H9 (cell line): ENCODE results near the gene LYRM2. TPM values are rescaled to one million over a fixed set of nuclear protein-coding genes. Genes with fewer than 3 reads are reported as not detected.

Experiments used
- DNase-seq: peaks from one replicate; pipeline ENCODE4 v3.0.0-alpha.2; 2017
- H2AFZ ChIP-seq: one replicate; pipeline ENCODE4 v1.6.1; 2013; ENCODE audit warnings: mild to moderate bottlenecking, low read length, control low read depth, moderate library complexity
- H2AK5ac ChIP-seq: 2 replicates; pipeline ENCODE4 v1.6.1; 2013; ENCODE audit warnings: low read length, control low read depth, mixed read lengths; ENCODE audit not compliant: insufficient read length
- H2BK120ac ChIP-seq: one replicate; pipeline ENCODE4 v1.6.1; 2013; ENCODE audit warnings: low read depth, mild to moderate bottlenecking, low read length, control low read depth, inconsistent platforms; ENCODE audit not compliant: poor library complexity, severe bottlenecking
- H2BK12ac ChIP-seq: 2 replicates; pipeline ENCODE4 v1.6.1; 2013; ENCODE audit warnings: low read length, control low read depth, mixed read lengths, low read depth; ENCODE audit not compliant: insufficient read length
- H2BK15ac ChIP-seq: 2 replicates; pipeline ENCODE4 v1.6.1; 2013; ENCODE audit warnings: low read depth, low read length, control low read depth
- H2BK20ac ChIP-seq: one replicate; pipeline ENCODE4 v1.6.1; 2013; ENCODE audit warnings: low read depth, mild to moderate bottlenecking, low read length, control low read depth, inconsistent platforms; ENCODE audit not compliant: poor library complexity, severe bottlenecking
- H2BK5ac ChIP-seq: 2 replicates; pipeline ENCODE4 v1.6.1; 2013; ENCODE audit warnings: low read length, control low read depth, mixed read lengths; ENCODE audit not compliant: insufficient read length
- H3K14ac ChIP-seq: 2 replicates; pipeline ENCODE4 v1.6.1; 2013; ENCODE audit warnings: low read length, control low read depth; ENCODE audit not compliant: insufficient read depth
- H3K18ac ChIP-seq: 2 replicates; pipeline ENCODE4 v1.6.1; 2013; ENCODE audit warnings: low read depth, mild to moderate bottlenecking, mixed read lengths, low read length, control low read depth; ENCODE audit not compliant: insufficient read length
- H3K23ac ChIP-seq: 2 replicates; pipeline ENCODE4 v1.6.1; 2013; ENCODE audit warnings: low read length, control low read depth, mixed read lengths, low read depth; ENCODE audit not compliant: insufficient read length
- H3K23me2 ChIP-seq: 2 replicates; pipeline ENCODE4 v1.6.1; 2013; ENCODE audit warnings: low read depth, mild to moderate bottlenecking, mixed read lengths, low read length, control low read depth; ENCODE audit not compliant: insufficient read length, poor library complexity, severe bottlenecking
- H3K27ac ChIP-seq: 2 replicates; pipeline ENCODE4 v1.5.1; 2013; ENCODE audit warnings: low read length, control low read depth, mixed read lengths, low read depth; ENCODE audit not compliant: insufficient read length
- H3K27me3 ChIP-seq: 2 replicates; pipeline ENCODE4 v1.6.1; 2013; ENCODE audit warnings: low read length, control low read depth, inconsistent platforms; ENCODE audit not compliant: insufficient read depth
- H3K4ac ChIP-seq: 2 replicates; pipeline ENCODE4 v1.6.1; 2013; ENCODE audit warnings: low read depth, mild to moderate bottlenecking, control low read depth, inconsistent platforms, low read length, moderate library complexity
- H3K4me1 ChIP-seq: 2 replicates; pipeline ENCODE4 v1.6.1; 2013; ENCODE audit warnings: low read length, control low read depth, inconsistent platforms; ENCODE audit not compliant: insufficient read depth
- H3K4me2 ChIP-seq: 2 replicates; pipeline ENCODE4 v1.6.1; 2013; ENCODE audit warnings: low read length, control low read depth, mixed read lengths; ENCODE audit not compliant: insufficient read length, insufficient read depth
- H3K56ac ChIP-seq: 2 replicates; pipeline ENCODE4 v1.6.1; 2013; ENCODE audit warnings: low read depth, mild to moderate bottlenecking, mixed read lengths, low read length, control low read depth; ENCODE audit not compliant: insufficient read length
- H3K79me1 ChIP-seq: 2 replicates; pipeline ENCODE4 v1.6.1; 2013; ENCODE audit warnings: low read depth, mild to moderate bottlenecking, moderate library complexity, low read length, control low read depth, inconsistent platforms; ENCODE audit not compliant: insufficient read depth, poor library complexity, severe bottlenecking
- H3K79me2 ChIP-seq: 2 replicates; pipeline ENCODE4 v1.6.1; 2013; ENCODE audit warnings: low read length, control low read depth, inconsistent platforms; ENCODE audit not compliant: insufficient read depth
- H3K9ac ChIP-seq: 2 replicates; pipeline ENCODE4 v1.6.1; 2013; ENCODE audit warnings: low read length, control low read depth, mixed read lengths; ENCODE audit not compliant: insufficient read length; ENCODE audit errors: extremely low read depth
- H3K9me3 ChIP-seq: one replicate; pipeline ENCODE4 v1.6.1; 2013; ENCODE audit warnings: low read depth, low read length, inconsistent platforms; ENCODE audit not compliant: control insufficient read depth
- H3T11ph ChIP-seq: one replicate; pipeline ENCODE4 v1.6.1; 2013; ENCODE audit warnings: mild to moderate bottlenecking, low read length, control low read depth, inconsistent platforms
- H4K20me1 ChIP-seq: one replicate; pipeline ENCODE4 v1.6.1; 2013; ENCODE audit not compliant: control insufficient read depth, insufficient read length, insufficient read depth
- H4K5ac ChIP-seq: 2 replicates; pipeline ENCODE4 v1.6.1; 2013; ENCODE audit warnings: low read depth, mild to moderate bottlenecking, mixed read lengths, low read length, control low read depth; ENCODE audit not compliant: insufficient read length
- H4K8ac ChIP-seq: replicated peaks from 2 replicates; pipeline ENCODE4 v1.6.1; 2013; ENCODE audit warnings: low read length, control low read depth, mixed read lengths, low read depth; ENCODE audit not compliant: insufficient read length
- H4K91ac ChIP-seq: 2 replicates; pipeline ENCODE4 v1.6.1; 2013; ENCODE audit warnings: low read depth, mild to moderate bottlenecking, moderate library complexity, mixed read lengths, low read length, control low read depth; ENCODE audit not compliant: insufficient read length
- H3K27ac Mint-ChIP-seq, 3 experiments: 2 replicates in 2 of 3; 3 replicates in 1 of 3; pipeline ENCODE4 v1.8.0; 2020 to 2021; ENCODE audit warnings: mixed read lengths in 3 of 3, mild to moderate bottlenecking in 1 of 3, moderate library complexity in 1 of 3
- H3K27me3 Mint-ChIP-seq: 2 replicates; pipeline ENCODE4 v1.8.0; 2021; ENCODE audit warnings: low read depth, mild to moderate bottlenecking, moderate library complexity, mixed read lengths
- H3K36me3 Mint-ChIP-seq, 3 experiments: 2 replicates in 2 of 3; 3 replicates in 1 of 3; pipeline ENCODE4 v1.8.0; 2020 to 2021; ENCODE audit warnings: low read depth in 3 of 3, mixed read lengths in 3 of 3; ENCODE audit not compliant: insufficient read depth in 1 of 3
- H3K4me1 Mint-ChIP-seq, 2 experiments: 2 replicates each; pipeline ENCODE4 v1.8.0; 2020; ENCODE audit warnings: mixed read lengths in 2 of 2
- H3K4me3 Mint-ChIP-seq, 2 experiments: 2 replicates in 1 of 2; 3 replicates in 1 of 2; pipeline ENCODE4 v1.8.0; 2020 to 2021; ENCODE audit warnings: mild to moderate bottlenecking in 2 of 2, mixed read lengths in 2 of 2, moderate library complexity in 1 of 2
- H3K9me3 Mint-ChIP-seq, 2 experiments: 2 replicates in 1 of 2; 3 replicates in 1 of 2; pipeline ENCODE4 v1.8.0; 2020; ENCODE audit warnings: mild to moderate bottlenecking in 2 of 2, mixed read lengths in 2 of 2, moderate library complexity in 1 of 2
- WGBS: extraction: QIAGEN DNeasy Blood & Tissue Kit; methylation state at CpG from one replicate; pipeline ENCODE4 v1.1.7; 2013; ENCODE audit warnings: missing lambda C conversion rate, low lambda C conversion rate, mixed read lengths; ENCODE audit not compliant: insufficient read length; ENCODE audit errors: extremely low coverage; 5-methylcytosine and 5-hydroxymethylcytosine counted together
- total RNA-seq: library from RNA; stranded (reverse); gene quantifications from 2 replicates; pipeline ENCODE4 v1.2.1, GENCODE V29; 2021
- TF ChIP-seq, protein P1 (sequence below): fragments of 200-600 bp; sonication (generic); conservative IDR thresholded peaks from 3 replicates; pipeline ENCODE4 v1.8.0; 2021; ENCODE audit warnings: antibody characterized with exemption, mild to moderate bottlenecking

The LYRM2 gene
- total RNA-seq, 1 experiment from 2014 or later = 29.8 TPM

GRCh38 chr6:89581689-89582088, 56.9 kb downstream of the LYRM2 start:
- Histone ChIP-seq H4K91ac (no peak overlapping the region), H3K14ac (no peak overlapping the region), H3K4ac (no peak overlapping the region), H3K23me2 (no peaks in the 10 kb centered on the region), H3K18ac (no peak overlapping the region), H3K4me1 (no peaks in the 10 kb centered on the region), H3K56ac (no peak overlapping the region), H4K8ac (no peak overlapping the region), H3K4me2 (no peak overlapping the region), H4K5ac (no peak overlapping the region), H2BK15ac (no peak overlapping the region), H3K27me3 (no peaks in the 10 kb centered on the region), H3K23ac (no peak overlapping the region), H3K9me3 (no peaks in the 10 kb centered on the region), H2BK20ac (no peak overlapping the region), H2BK5ac (no peak overlapping the region), H4K20me1 (no peaks in the 10 kb centered on the region), H3K79me1 (no peaks in the 10 kb centered on the region), H3K9ac (no peak overlapping the region), H3K79me2 (no peaks in the 10 kb centered on the region), H3K27ac (no peak overlapping the region), H2AK5ac (no peak overlapping the region), H2AFZ (no peak overlapping the region), H2BK12ac (no peak overlapping the region), H3T11ph (no peak overlapping the region), H2BK120ac (no peak overlapping the region)
- H3K9me3 Mint-ChIP-seq = no peaks in the 10 kb centered on the region
- no peaks in the 10 kb centered on the region for H3K36me3 Mint-ChIP-seq
- TF ChIP-seq, protein P1, sequence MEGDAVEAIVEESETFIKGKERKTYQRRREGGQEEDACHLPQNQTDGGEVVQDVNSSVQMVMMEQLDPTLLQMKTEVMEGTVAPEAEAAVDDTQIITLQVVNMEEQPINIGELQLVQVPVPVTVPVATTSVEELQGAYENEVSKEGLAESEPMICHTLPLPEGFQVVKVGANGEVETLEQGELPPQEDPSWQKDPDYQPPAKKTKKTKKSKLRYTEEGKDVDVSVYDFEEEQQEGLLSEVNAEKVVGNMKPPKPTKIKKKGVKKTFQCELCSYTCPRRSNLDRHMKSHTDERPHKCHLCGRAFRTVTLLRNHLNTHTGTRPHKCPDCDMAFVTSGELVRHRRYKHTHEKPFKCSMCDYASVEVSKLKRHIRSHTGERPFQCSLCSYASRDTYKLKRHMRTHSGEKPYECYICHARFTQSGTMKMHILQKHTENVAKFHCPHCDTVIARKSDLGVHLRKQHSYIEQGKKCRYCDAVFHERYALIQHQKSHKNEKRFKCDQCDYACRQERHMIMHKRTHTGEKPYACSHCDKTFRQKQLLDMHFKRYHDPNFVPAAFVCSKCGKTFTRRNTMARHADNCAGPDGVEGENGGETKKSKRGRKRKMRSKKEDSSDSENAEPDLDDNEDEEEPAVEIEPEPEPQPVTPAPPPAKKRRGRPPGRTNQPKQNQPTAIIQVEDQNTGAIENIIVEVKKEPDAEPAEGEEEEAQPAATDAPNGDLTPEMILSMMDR = no peak
- H3K27ac Mint-ChIP-seq = 0 out of 7 replicates have a peak overlapping the region, but pooled peaks of 1 of the 3 experiments have one; percentile 11
- peaks cover 3 to 15% of the 10 kb centered on the region in 2 experiments; a peak in 3 of 4 replicates for H3K4me1 Mint-ChIP-seq
- H3K4me3 Mint-ChIP-seq = no peak overlapping the region
- no peak for DNase-seq
- WGBS = no CpG with 5 or more reads among the region's 4 CpGs
- no peaks in the 10 kb centered on the region for H3K27me3 Mint-ChIP-seq
